ENCODE measurements around the gene PPCS.

Gene PPCS

GRCh38 chr1:42420911-42421585 lies 35.3 kb upstream of the PPCS start (continued):
- TF ChIP-seq ZBTB21 (tag by site-specific recombination; IDR thresholded peaks at IDR 0.05): peak; percentile 43; the same call in 1 of the 2 replicates
- no peak for TF ChIP-seq ZNF747 (tag by site-specific recombination; IDR thresholded peaks at IDR 0.05)
- no peak for TF ChIP-seq ZNF488 (tag by site-specific recombination; IDR thresholded peaks at IDR 0.05)
- no peak for TF ChIP-seq ZNF148 (tag by site-specific recombination; IDR thresholded peaks at IDR 0.05; ENCODE audit: borderline replicate concordance)
- TF ChIP-seq TCF7L2 (IDR thresholded peaks at IDR 0.05; ENCODE audit: borderline replicate concordance, low read depth, low read length): no peak
- TF ChIP-seq ZNF155 (tag by site-specific recombination; IDR thresholded peaks at IDR 0.05): no peak
- no peak for TF ChIP-seq ZNF146 (tag by site-specific recombination; IDR thresholded peaks at IDR 0.05)
- TF ChIP-seq ZNF544 (tag by site-specific recombination; IDR thresholded peaks at IDR 0.05): no peak
- TF ChIP-seq ZNF792 (tag by site-specific recombination; IDR thresholded peaks at IDR 0.05): no peak
- TF ChIP-seq ZNF266 (tag by site-specific recombination; IDR thresholded peaks at IDR 0.05; ENCODE audit: low read depth): no peak
- TF ChIP-seq ZBTB11 (tag by site-specific recombination; conservative IDR thresholded peaks at IDR 0.05; ENCODE audit: low read depth): no peak
- peak; percentile 69 for TF ChIP-seq SP7 (tag by site-specific recombination; IDR thresholded peaks at IDR 0.05)
- no peak for TF ChIP-seq GLI2 (tag by site-specific recombination; IDR thresholded peaks at IDR 0.05; ENCODE audit: borderline replicate concordance, low read depth)
- TF ChIP-seq KLF16 (tag by site-specific recombination; IDR thresholded peaks at IDR 0.05): no peak
- TF ChIP-seq ZNF423 (tag by site-specific recombination; IDR thresholded peaks at IDR 0.05): no peak
- no peak for TF ChIP-seq ZNF223 (tag by site-specific recombination; IDR thresholded peaks at IDR 0.05)
- 0 out of 2 replicates have a peak, but pooled peaks have one; percentile 31 for TF ChIP-seq ZNF366 (tag by site-specific recombination; conservative IDR thresholded peaks at IDR 0.05)
- TF ChIP-seq ZNF670 (tag by site-specific recombination; IDR thresholded peaks at IDR 0.05; ENCODE audit: low read depth): no peak
- TF ChIP-seq ZNF341 (tag by site-specific recombination; IDR thresholded peaks at IDR 0.05; ENCODE audit: low read depth): peak; percentile 70
- no peak for TF ChIP-seq KLF17 (tag by site-specific recombination; IDR thresholded peaks at IDR 0.05)
- TF ChIP-seq TSHZ1 (tag by site-specific recombination; IDR thresholded peaks at IDR 0.05; ENCODE audit: borderline replicate concordance): no peak
- TF ChIP-seq ZNF48 (tag by site-specific recombination; IDR thresholded peaks at IDR 0.05): no peak
- TF ChIP-seq REPIN1 (tag by site-specific recombination; IDR thresholded peaks at IDR 0.05; ENCODE audit: low read depth): no peak
- no peak for TF ChIP-seq ZNF214 (tag by site-specific recombination; IDR thresholded peaks at IDR 0.05; ENCODE audit: borderline replicate concordance)
- TF ChIP-seq ZNF548 (tag by site-specific recombination; IDR thresholded peaks at IDR 0.05): no peak
- TF ChIP-seq ZNF501 (tag by site-specific recombination; IDR thresholded peaks at IDR 0.05): no peak
- no peak for TF ChIP-seq EGR2 (tag by site-specific recombination; IDR thresholded peaks at IDR 0.05; ENCODE audit: low read depth)
- TF ChIP-seq ZNF416 (tag by site-specific recombination; IDR thresholded peaks at IDR 0.05): no peak

All from HEK293 (cell line).